ENCODE measurements around the gene ZNF217. TPM values are rescaled to one million over a fixed set of nuclear protein-coding genes. Genes with fewer than 3 reads are reported as not detected.

ZNF217 gene
- total and polyA plus RNA-seq, 2 donors (not counting 1 experiment from before 2014, with no cell fraction given) = 15.5 to 92.6 TPM

- Mint-ChIP-seq H3K4me1 (peaks cover 34% of the 10 kb centered on the region), H3K4me3 (peak overlapping the region; percentile 27), H3K27ac (peak overlapping the region; percentile 62), H3K27me3 (no peaks in the 10 kb centered on the region), H3K9me3 (ENCODE audit: insufficient read depth) (no peaks in the 10 kb centered on the region)
- ATAC-seq (ENCODE audit: low read depth) = no peak
- 0% methylated on average over 3 of the region's 8 CpGs for WGBS (ENCODE audit: insufficient coverage)
- intact Hi-C loops (cut with micrococcal nuclease) = loop anchor here (2.0 kb wide), 2 partner anchors 15 to 31 kb away; no protein-coding TSS in a partner anchor
- H3K4me1 ChIP-seq (ENCODE audit: control insufficient read depth in 2 of 2, insufficient read depth in 2 of 2, low read length in 2 of 2) = peaks cover 28% of the 10 kb centered on the region in 2 donors
- TF ChIP-seq CTCF (IDR thresholded peaks at IDR 0.05) (no peak), EZH2 (IDR thresholded peaks at IDR 0.05; ENCODE audit: borderline replicate concordance, insufficient read depth, low read depth, low read length, poor library complexity, severe bottlenecking) (no peak)
- no peak overlapping the region for H3K27ac ChIP-seq (ENCODE audit: low read length in 2 of 2)
- POLR2A ChIA-PET = interaction anchor here (0.7 to 1.4 kb wide), 3 partner anchors 17 to 316 kb away, joined by 3 to 10 read pairs (median 4); partner anchors contain the start of gene ZNF217
- H3K4me2 ChIP-seq (replicated peaks; ENCODE audit: low read depth, low read length, poor library complexity, severe bottlenecking) = peak overlapping the region; percentile 57
- no peak for DNase-seq
- no peaks in the 10 kb centered on the region for H3K27me3 ChIP-seq (replicated peaks in 1 of 4; ENCODE audit: control extremely low read depth in 1 of 4, control insufficient read depth in 3 of 4, insufficient read depth in 4 of 4, low read length in 3 of 4)
- peak overlapping the region; percentile 35 for H3K9ac ChIP-seq (ENCODE audit: low read length)
- peaks cover 7% of the 10 kb centered on the region for H3K79me2 ChIP-seq (ENCODE audit: control insufficient read depth, insufficient read depth, low read length)
- H4K20me1 ChIP-seq (ENCODE audit: control insufficient read depth, insufficient read depth, low read length, poor library complexity, severe bottlenecking) = no peaks in the 10 kb centered on the region
- CTCF ChIA-PET = interaction anchor here (0.5 to 1.4 kb wide), 6 partner anchors 10 to 331 kb away, joined by 3 to 6 read pairs (median 3); no protein-coding TSS in a partner anchor
- H3K9me3 ChIP-seq (ENCODE audit: control extremely low read depth in 1 of 3, control insufficient read depth in 2 of 3, insufficient read depth in 1 of 3, low read length in 2 of 3) = peaks cover 0 to 10% (median 0%) of the 10 kb centered on the region in 3 donors
- H3K4me3 ChIP-seq (ENCODE audit: control extremely low read depth in 1 of 5, extremely low read depth in 1 of 5, insufficient read depth in 1 of 5, low read depth in 2 of 5, low read length in 4 of 5) = no peak overlapping the region
- H3K36me3 ChIP-seq (replicated peaks in 1 of 2; ENCODE audit: control extremely low read depth in 1 of 2, control insufficient read depth in 1 of 2, extremely low read depth in 1 of 2, insufficient read depth in 2 of 2, low read length in 1 of 2) = no peaks in the 10 kb centered on the region
- H2AFZ ChIP-seq (ENCODE audit: insufficient read depth, low read depth, low read length, poor library complexity, severe bottlenecking) = peak overlapping the region; percentile 60
These were observed 17.8 kb upstream of the ZNF217 start for GRCh38 chr20:53611449-53611894.

Data from B cell (primary cell).